ENCODE results near the gene SLC39A12.

The SLC39A12 gene

GRCh38 chr10:17951868-17952371, at the start of gene SLC39A12:
Gene SLC39A12, plus strand, starts transcription at chr10:17951918. Its CDS starts 1,359 bp downstream, at chr10:17953277.
- Mint-ChIP-seq H3K27me3 (no peaks in the 10 kb centered on the region), H3K4me3 (no peak within 1 kb of the TSS), H3K27ac (no peak within 1 kb of the TSS), H3K36me3 (no peaks in the 10 kb centered on the region), H3K4me1 (no peaks in the 10 kb centered on the region), H3K9me3 (peaks cover 6% of the 10 kb centered on the region)
- CTCF ChIA-PET = no interaction called here
- DNase-seq = no peak

DNA sequence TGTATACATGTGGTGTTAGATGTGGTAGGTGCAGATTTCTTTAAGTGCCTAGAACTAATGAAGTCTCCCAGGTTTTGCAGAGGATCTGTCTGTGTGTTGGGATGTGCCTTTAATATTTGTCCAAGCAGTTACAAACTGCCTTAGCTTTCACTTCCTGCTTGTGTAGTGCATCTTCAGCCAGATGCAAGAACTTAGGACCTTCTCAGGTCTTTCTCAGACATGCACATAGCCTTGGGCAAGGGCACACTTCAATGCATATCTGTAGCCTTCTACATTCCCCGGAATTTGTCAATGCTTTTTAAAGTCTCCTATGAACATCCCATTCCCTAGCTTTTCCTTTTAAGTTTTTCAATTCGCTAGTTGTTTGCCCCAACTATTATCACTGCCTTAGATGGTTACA, 47.2 kb upstream of the SLC39A12 start:
- CTCF ChIA-PET = no interaction called here
- DNase-seq = no peak
- H3K27ac Mint-ChIP-seq = no peak overlapping the region
- no peaks in the 10 kb centered on the region for H3K9me3 Mint-ChIP-seq
- no peaks in the 10 kb centered on the region for H3K4me1 Mint-ChIP-seq
- no peak overlapping the region for H3K4me3 Mint-ChIP-seq
- H3K36me3 Mint-ChIP-seq = no peaks in the 10 kb centered on the region
- H3K27me3 Mint-ChIP-seq = no peaks in the 10 kb centered on the region

GRCh38 chr10:17905491-17905890, 46.2 kb upstream of the SLC39A12 start:
- CTCF ChIA-PET = no interaction called here
- H3K27me3 Mint-ChIP-seq = no peaks in the 10 kb centered on the region
- H3K27ac Mint-ChIP-seq = no peak overlapping the region
- no peak for DNase-seq
- no peaks in the 10 kb centered on the region for H3K4me1 Mint-ChIP-seq
- no peak overlapping the region for H3K4me3 Mint-ChIP-seq
- no peaks in the 10 kb centered on the region for H3K9me3 Mint-ChIP-seq
- H3K36me3 Mint-ChIP-seq = no peaks in the 10 kb centered on the region

DNA sequence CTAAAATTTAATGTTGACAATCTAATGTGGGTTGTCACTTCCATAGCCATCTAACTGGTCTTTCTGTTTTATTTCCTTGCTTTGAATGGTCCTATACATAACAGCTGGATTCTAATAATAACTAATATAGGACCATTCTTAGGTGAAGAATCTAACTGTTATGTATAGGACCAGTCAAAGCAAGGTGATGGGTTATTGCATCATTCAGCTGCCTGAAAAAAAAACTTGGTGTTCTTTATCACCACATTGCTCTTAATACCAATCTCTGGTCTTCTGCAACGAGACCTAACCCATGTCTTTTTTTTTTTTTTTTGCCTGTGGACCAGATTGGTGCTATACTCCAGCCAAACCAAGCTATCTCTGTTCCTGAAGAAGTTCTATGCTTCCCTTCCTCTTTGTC, 45.7 kb upstream of the SLC39A12 start:
- no peaks in the 10 kb centered on the region for H3K36me3 Mint-ChIP-seq
- CTCF ChIA-PET = no interaction called here

GRCh38 chr10:17907641-17908040, 44.1 kb upstream of the SLC39A12 start:
- Mint-ChIP-seq H3K36me3 (no peaks in the 10 kb centered on the region), H3K27me3 (no peaks in the 10 kb centered on the region), H3K4me1 (no peaks in the 10 kb centered on the region), H3K4me3 (no peak overlapping the region), H3K9me3 (no peaks in the 10 kb centered on the region), H3K27ac (no peak overlapping the region)
- CTCF ChIA-PET = no interaction called here
- DNase-seq = no peak

More for the DNA sequence above, 45.7 kb upstream of the SLC39A12 start:
- H3K4me3 Mint-ChIP-seq = no peak overlapping the region
- H3K27ac Mint-ChIP-seq = no peak overlapping the region
- H3K9me3 Mint-ChIP-seq = no peaks in the 10 kb centered on the region
- H3K27me3 Mint-ChIP-seq = no peaks in the 10 kb centered on the region
- no peak for DNase-seq
- H3K4me1 Mint-ChIP-seq = no peaks in the 10 kb centered on the region

DNA sequence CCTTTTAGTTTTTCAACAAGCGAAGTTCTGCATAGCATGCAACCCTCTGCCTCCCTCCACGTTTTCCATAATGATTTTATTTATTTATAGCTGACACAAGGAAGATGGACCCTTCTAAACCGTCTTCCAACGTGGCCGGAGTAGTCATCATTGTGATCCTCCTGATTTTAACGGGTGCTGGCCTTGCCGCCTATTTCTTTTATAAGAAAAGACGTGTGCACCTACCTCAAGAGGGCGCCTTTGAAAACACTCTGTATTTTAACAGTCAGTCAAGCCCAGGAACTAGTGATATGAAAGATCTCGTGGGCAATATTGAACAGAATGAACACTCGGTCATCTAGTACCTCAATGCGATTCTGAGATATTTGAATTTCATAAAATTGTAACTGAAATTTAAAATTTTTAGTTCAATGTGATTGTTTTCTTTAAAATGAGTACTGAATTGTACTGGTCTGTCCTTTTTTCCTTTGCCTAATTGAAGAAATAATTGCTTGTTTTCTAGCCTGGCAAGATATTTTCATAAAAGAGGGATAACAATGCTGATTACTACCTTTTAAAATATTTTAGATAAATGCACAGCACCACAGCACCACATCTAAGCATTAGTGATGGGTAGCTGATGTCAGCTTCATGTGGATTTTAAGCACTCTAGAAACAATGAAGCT, 41.5 kb upstream of the SLC39A12 start:
- no peak overlapping the region for H3K4me3 Mint-ChIP-seq
- no peaks in the 10 kb centered on the region for H3K27me3 Mint-ChIP-seq
- H3K27ac Mint-ChIP-seq = no peak overlapping the region
- peaks cover 2% of the 10 kb centered on the region for H3K9me3 Mint-ChIP-seq
- no peaks in the 10 kb centered on the region for H3K4me1 Mint-ChIP-seq
- CTCF ChIA-PET = no interaction called here
- no peaks in the 10 kb centered on the region for H3K36me3 Mint-ChIP-seq
- DNase-seq = no peak

- H3K9me3 Mint-ChIP-seq = peaks cover 2% of the 10 kb centered on the region
- H3K36me3 Mint-ChIP-seq = no peaks in the 10 kb centered on the region
- no peak overlapping the region for H3K4me3 Mint-ChIP-seq
- no peaks in the 10 kb centered on the region for H3K4me1 Mint-ChIP-seq
- DNase-seq = no peak
- H3K27me3 Mint-ChIP-seq = no peaks in the 10 kb centered on the region
- CTCF ChIA-PET = no interaction called here
- H3K27ac Mint-ChIP-seq = no peak overlapping the region
Measured at GRCh38 chr10:17912754-17913153, 39.0 kb upstream of the SLC39A12 start.

- no peaks in the 10 kb centered on the region for H3K4me1 Mint-ChIP-seq
- DNase-seq = no peak
- H3K27ac Mint-ChIP-seq = no peak overlapping the region
- CTCF ChIA-PET = no interaction called here
- peaks cover 2% of the 10 kb centered on the region for H3K9me3 Mint-ChIP-seq
- H3K27me3 Mint-ChIP-seq = no peaks in the 10 kb centered on the region
- no peak overlapping the region for H3K4me3 Mint-ChIP-seq
- H3K36me3 Mint-ChIP-seq = no peaks in the 10 kb centered on the region
Measured at GRCh38 chr10:17913604-17914003, 38.1 kb upstream of the SLC39A12 start.

GRCh38 chr10:17914169-17915045, 37.3 kb upstream of the SLC39A12 start:
- Mint-ChIP-seq H3K36me3 (no peaks in the 10 kb centered on the region), H3K9me3 (peaks cover 2% of the 10 kb centered on the region), H3K27ac (no peak overlapping the region), H3K4me1 (no peaks in the 10 kb centered on the region), H3K27me3 (no peaks in the 10 kb centered on the region), H3K4me3 (no peak overlapping the region)
- no peak for DNase-seq
- CTCF ChIA-PET = no interaction called here

GRCh38 chr10:17915181-17915580, 36.5 kb upstream of the SLC39A12 start:
- Mint-ChIP-seq H3K36me3 (no peaks in the 10 kb centered on the region), H3K9me3 (peaks cover 2% of the 10 kb centered on the region), H3K27ac (no peak overlapping the region), H3K4me3 (no peak overlapping the region), H3K27me3 (no peaks in the 10 kb centered on the region), H3K4me1 (no peaks in the 10 kb centered on the region)
- CTCF ChIA-PET = interaction anchor here (0.6 kb wide), 1 partner anchor 991 kb away, joined by 3 read pairs; no protein-coding TSS in a partner anchor
- DNase-seq = no peak

DNA sequence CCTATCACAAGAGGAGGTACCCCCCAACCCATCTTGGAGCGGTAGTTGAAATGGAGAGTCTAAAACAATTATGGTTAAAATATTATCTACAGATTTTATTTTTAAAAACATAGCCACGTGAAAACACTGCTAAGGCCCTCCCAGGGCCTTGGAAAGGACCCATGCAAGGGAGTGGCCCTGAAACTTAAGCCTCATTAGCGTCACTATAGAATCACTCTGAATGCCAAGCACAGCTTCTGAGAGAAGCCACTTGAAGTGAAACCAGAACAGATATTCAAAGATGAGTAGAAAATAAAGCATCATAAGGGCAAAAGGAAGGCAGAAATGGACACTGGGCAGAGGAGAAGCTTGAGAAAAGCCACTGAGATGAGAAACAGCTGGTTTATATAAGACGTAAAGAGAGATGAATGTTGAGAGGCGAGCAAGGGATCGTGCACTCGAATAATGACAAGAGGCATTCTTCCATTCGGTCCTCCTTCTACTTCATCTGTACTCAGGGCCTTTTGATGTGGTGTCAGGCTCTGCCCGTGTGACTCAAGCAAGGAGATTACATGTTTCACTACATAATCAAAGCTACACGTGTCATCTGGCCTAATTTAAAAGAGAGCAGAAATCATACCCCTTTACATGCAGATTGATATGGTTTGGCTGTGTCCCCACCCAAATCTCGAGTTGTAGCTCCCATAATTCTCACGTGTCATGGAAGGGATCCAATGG, 33.4 kb upstream of the SLC39A12 start:
- no peak overlapping the region for H3K4me3 Mint-ChIP-seq
- no peaks in the 10 kb centered on the region for H3K4me1 Mint-ChIP-seq
- no peaks in the 10 kb centered on the region for H3K27me3 Mint-ChIP-seq
- no peak overlapping the region for H3K27ac Mint-ChIP-seq
- peaks cover 2% of the 10 kb centered on the region for H3K9me3 Mint-ChIP-seq
- DNase-seq = no peak
- no peaks in the 10 kb centered on the region for H3K36me3 Mint-ChIP-seq
- CTCF ChIA-PET = no interaction called here

DNA sequence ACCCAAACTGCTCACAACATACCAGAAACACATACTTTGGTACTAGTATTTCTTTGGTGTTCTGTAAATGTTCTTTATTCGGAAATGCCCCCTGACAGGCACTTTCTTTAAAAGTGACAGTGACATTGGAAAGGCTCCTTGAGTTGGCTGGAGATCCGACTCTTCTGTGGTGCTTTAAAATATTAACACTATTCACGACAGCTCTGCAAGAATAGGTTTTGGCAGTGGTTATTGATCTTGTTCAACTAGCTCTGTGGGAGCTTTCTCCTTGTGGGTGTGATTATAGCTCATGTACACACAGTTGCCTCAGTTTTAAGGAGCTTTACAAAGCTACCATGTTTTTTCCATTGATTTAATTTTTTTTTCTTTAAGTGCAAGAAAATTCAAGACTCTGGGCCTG, 30.3 kb upstream of the SLC39A12 start:
- no peak overlapping the region for H3K27ac Mint-ChIP-seq
- H3K36me3 Mint-ChIP-seq = no peaks in the 10 kb centered on the region
- no peaks in the 10 kb centered on the region for H3K9me3 Mint-ChIP-seq
- CTCF ChIA-PET = no interaction called here
- no peaks in the 10 kb centered on the region for H3K4me1 Mint-ChIP-seq
- H3K27me3 Mint-ChIP-seq = no peaks in the 10 kb centered on the region
- no peak for DNase-seq
- H3K4me3 Mint-ChIP-seq = no peak overlapping the region

GRCh38 chr10:17923728-17924127, 28.0 kb upstream of the SLC39A12 start:
- no peak overlapping the region for H3K4me3 Mint-ChIP-seq
- no peaks in the 10 kb centered on the region for H3K4me1 Mint-ChIP-seq
- no peak for DNase-seq
- no peaks in the 10 kb centered on the region for H3K27me3 Mint-ChIP-seq
- no peaks in the 10 kb centered on the region for H3K9me3 Mint-ChIP-seq
- no peaks in the 10 kb centered on the region for H3K36me3 Mint-ChIP-seq
- H3K27ac Mint-ChIP-seq = no peak overlapping the region
- CTCF ChIA-PET = no interaction called here

- Mint-ChIP-seq H3K36me3 (no peaks in the 10 kb centered on the region), H3K4me1 (no peaks in the 10 kb centered on the region), H3K27me3 (no peaks in the 10 kb centered on the region), H3K9me3 (no peaks in the 10 kb centered on the region), H3K27ac (no peak overlapping the region), H3K4me3 (no peak overlapping the region)
- no peak for DNase-seq
- CTCF ChIA-PET = no interaction called here
Measured at GRCh38 chr10:17943033-17943745, 8.5 kb upstream of the SLC39A12 start.

Data from activated naive CD4-positive, alpha-beta T cell treated with anti-CD3 and anti-CD28 coated beads, Interleukin-2, amount 10 ng/mL, durations not matched to agents 7 days and 5 days (primary cell).